Activated CD4-positive, alpha-beta T cell treated with anti-CD3 and anti-CD28 coated beads for 36 hours (primary cell): Measurements from ENCODE around the gene BRD1. TPM values are rescaled to one million over a fixed set of nuclear protein-coding genes. Genes with fewer than 3 reads are reported as not detected.

Source experiments
- ATAC-seq: fragments of 200-7000 bp; cut with Tn5 transposase; one replicate; pipeline ENCODE4 v1.10.0; 2021; ENCODE audit warnings: mild to moderate bottlenecking, moderate library complexity
- CTCF ChIA-PET: fragments of 350-600 bp; sonication (Branson Sonifier 250); formaldehyde crosslinking; loops from one replicate; lab custom pipeline; 2021; ENCODE audit warnings: antibody characterized with exemption; lab: Charles Lee
- POLR2A ChIA-PET: fragments of 350-600 bp; sonication (Branson Sonifier 250); formaldehyde crosslinking; loops from one replicate; lab custom pipeline; 2021; ENCODE audit warnings: antibody characterized with exemption, inconsistent platforms; lab: Charles Lee
- DNase-seq: peaks from one replicate; pipeline ENCODE4 v3.0.0-alpha.2; 2020
- H3K27ac Mint-ChIP-seq: one replicate; pipeline ENCODE4 v1.8.0; 2021; ENCODE audit warnings: mixed read lengths
- H3K27me3 Mint-ChIP-seq: one replicate; pipeline ENCODE4 v1.8.0; 2021; ENCODE audit warnings: mixed read lengths
- H3K36me3 Mint-ChIP-seq: one replicate; pipeline ENCODE4 v1.8.0; 2021; ENCODE audit warnings: low read depth, mixed read lengths
- H3K4me1 Mint-ChIP-seq: one replicate; pipeline ENCODE4 v1.8.0; 2021; ENCODE audit warnings: mixed read lengths
- H3K4me3 Mint-ChIP-seq: one replicate; pipeline ENCODE4 v1.8.0; 2021; ENCODE audit warnings: mild to moderate bottlenecking, moderate library complexity, mixed read lengths
- H3K9me3 Mint-ChIP-seq: one replicate; pipeline ENCODE4 v1.8.0; 2021; ENCODE audit warnings: low read depth, mixed read lengths
- intact Hi-C, 2 experiments: fragments of 100-400 bp; cut with DNase I in 1 of 2; cut with micrococcal nuclease in 1 of 2; formaldehyde crosslinking; loops; one replicate each; pipeline versions ENCODE4 v1.14.2 to v1.15.1; 2022 to 2024; cut with DNase I, micrococcal nuclease
- total RNA-seq, 2 experiments: library from RNA; stranded (reverse); gene quantifications; one replicate each; pipeline ENCODE4 v1.2.3, GENCODE V29; 2021

The BRD1 gene
- total RNA-seq, 2 experiments from 2014 or later = 22.1 to 23.6 TPM

GRCh38 chr22:49740242-49740641, 87.4 kb downstream of the BRD1 start:
- Mint-ChIP-seq H3K9me3 (peaks cover 18% of the 10 kb centered on the region), H3K36me3 (no peaks in the 10 kb centered on the region), H3K4me1 (no peaks in the 10 kb centered on the region), H3K27ac (no peak overlapping the region), H3K27me3 (peaks cover 19% of the 10 kb centered on the region), H3K4me3 (no peak overlapping the region)
- no peak for ATAC-seq
- no peak for DNase-seq
- ChIA-PET POLR2A (no interaction called here), CTCF (interaction anchor here (1.0 kb wide), 1 partner anchor 316 kb away, joined by 3 read pairs; no protein-coding TSS in a partner anchor)
- intact Hi-C loops = no loop called here

- Mint-ChIP-seq H3K4me3 (no peak overlapping the region), H3K27me3 (peaks cover 19% of the 10 kb centered on the region), H3K27ac (no peak overlapping the region), H3K36me3 (no peaks in the 10 kb centered on the region), H3K4me1 (peaks cover 3% of the 10 kb centered on the region), H3K9me3 (peaks cover 12% of the 10 kb centered on the region)
- no peak for DNase-seq
- ATAC-seq = no peak
- intact Hi-C loops = no loop called here
- POLR2A ChIA-PET = no interaction called here
- CTCF ChIA-PET = no interaction called here
Observed at GRCh38 chr22:49739138-49739537, 88.5 kb downstream of the BRD1 start.

- Mint-ChIP-seq H3K4me1 (peaks cover 9% of the 10 kb centered on the region), H3K9me3 (peaks cover 12% of the 10 kb centered on the region), H3K4me3 (no peak overlapping the region), H3K36me3 (no peaks in the 10 kb centered on the region), H3K27ac (no peak overlapping the region), H3K27me3 (peaks cover 19% of the 10 kb centered on the region)
- intact Hi-C loops = no loop called here
- ATAC-seq (no peak), DNase-seq (no peak)
- CTCF ChIA-PET = no interaction called here
- POLR2A ChIA-PET = no interaction called here
Observed at GRCh38 chr22:49738566-49738965, 89.1 kb downstream of the BRD1 start.

GRCh38 chr22:49738006-49738405, 89.7 kb downstream of the BRD1 start:
- ATAC-seq (no peak), DNase-seq (no peak)
- POLR2A ChIA-PET = no interaction called here
- Mint-ChIP-seq H3K9me3 (peaks cover 12% of the 10 kb centered on the region), H3K36me3 (no peaks in the 10 kb centered on the region), H3K27ac (no peak overlapping the region), H3K4me3 (no peak overlapping the region), H3K4me1 (peaks cover 15% of the 10 kb centered on the region), H3K27me3 (peaks cover 22% of the 10 kb centered on the region)
- intact Hi-C loops = no loop called here
- CTCF ChIA-PET = no interaction called here

- H3K4me1 Mint-ChIP-seq = peaks cover 16% of the 10 kb centered on the region
- intact Hi-C loops = no loop called here
Observed at GRCh38 chr22:49737101-49737551, 90.5 kb downstream of the BRD1 start.

GRCh38 chr22:49736538-49736937, 91.1 kb downstream of the BRD1 start:
- peaks cover 16% of the 10 kb centered on the region for H3K4me1 Mint-ChIP-seq
- CTCF ChIA-PET = interaction anchor here (0.6 kb wide), 1 partner anchor 100 kb away, joined by 3 read pairs; no protein-coding TSS in a partner anchor
- POLR2A ChIA-PET = interaction anchor here (0.6 kb wide), 1 partner anchor 140 kb away, joined by 3 read pairs; no protein-coding TSS in a partner anchor
- H3K27ac Mint-ChIP-seq = no peak overlapping the region
- H3K4me3 Mint-ChIP-seq = no peak overlapping the region
- DNase-seq (no peak), ATAC-seq (no peak)
- no peaks in the 10 kb centered on the region for H3K36me3 Mint-ChIP-seq
- peaks cover 9% of the 10 kb centered on the region for H3K9me3 Mint-ChIP-seq
- H3K27me3 Mint-ChIP-seq = peaks cover 28% of the 10 kb centered on the region
- intact Hi-C loops = no loop called here

More at GRCh38 chr22:49737101-49737551, 90.5 kb downstream of the BRD1 start:
- Mint-ChIP-seq H3K4me3 (no peak overlapping the region), H3K27ac (no peak overlapping the region), H3K27me3 (peaks cover 27% of the 10 kb centered on the region), H3K36me3 (no peaks in the 10 kb centered on the region), H3K9me3 (peaks cover 9% of the 10 kb centered on the region)
- CTCF ChIA-PET = no interaction called here
- DNase-seq = no peak
- POLR2A ChIA-PET = no interaction called here
- ATAC-seq = no peak

GRCh38 chr22:49735901-49736421, 91.7 kb downstream of the BRD1 start:
- peaks cover 16% of the 10 kb centered on the region for H3K4me1 Mint-ChIP-seq
- DNase-seq = no peak
- no peaks in the 10 kb centered on the region for H3K36me3 Mint-ChIP-seq
- no peak overlapping the region for H3K27ac Mint-ChIP-seq
- ATAC-seq = no peak
- ChIA-PET POLR2A (interaction anchor here (0.6 kb wide), 1 partner anchor 141 kb away, joined by 3 read pairs; no protein-coding TSS in a partner anchor), CTCF (interaction anchor here (0.6 kb wide), 1 partner anchor 100 kb away, joined by 3 read pairs; no protein-coding TSS in a partner anchor)
- H3K9me3 Mint-ChIP-seq = peaks cover 9% of the 10 kb centered on the region
- H3K27me3 Mint-ChIP-seq = peaks cover 29% of the 10 kb centered on the region
- no peak overlapping the region for H3K4me3 Mint-ChIP-seq
- intact Hi-C loops = no loop called here

- ChIA-PET CTCF (no interaction called here), POLR2A (no interaction called here)
- peak; percentile 45 for DNase-seq
- Mint-ChIP-seq H3K4me1 (peaks cover 16% of the 10 kb centered on the region), H3K9me3 (peaks cover 9% of the 10 kb centered on the region), H3K36me3 (no peaks in the 10 kb centered on the region), H3K27me3 (peaks cover 32% of the 10 kb centered on the region), H3K4me3 (no peak overlapping the region), H3K27ac (no peak overlapping the region)
- ATAC-seq = no peak
- intact Hi-C loops = no loop called here
Observed at GRCh38 chr22:49735411-49735900, 92.2 kb downstream of the BRD1 start.

- no peak for DNase-seq
Observed at GRCh38 chr22:49734882-49735281, 92.8 kb downstream of the BRD1 start.

GRCh38 chr22:49734390-49734789, 93.3 kb downstream of the BRD1 start:
- ATAC-seq (no peak), DNase-seq (no peak)
- ChIA-PET CTCF (no interaction called here), POLR2A (no interaction called here)
- Mint-ChIP-seq H3K9me3 (peaks cover 5% of the 10 kb centered on the region), H3K27me3 (peaks cover 30% of the 10 kb centered on the region), H3K4me3 (no peak overlapping the region), H3K36me3 (no peaks in the 10 kb centered on the region), H3K27ac (no peak overlapping the region), H3K4me1 (peaks cover 16% of the 10 kb centered on the region)
- intact Hi-C loops = no loop called here

More at GRCh38 chr22:49734882-49735281, 92.8 kb downstream of the BRD1 start:
- Mint-ChIP-seq H3K4me3 (no peak overlapping the region), H3K36me3 (no peaks in the 10 kb centered on the region), H3K9me3 (peaks cover 9% of the 10 kb centered on the region), H3K4me1 (peaks cover 16% of the 10 kb centered on the region), H3K27ac (no peak overlapping the region), H3K27me3 (peaks cover 34% of the 10 kb centered on the region)
- POLR2A ChIA-PET = no interaction called here
- no peak for ATAC-seq
- intact Hi-C loops = no loop called here
- CTCF ChIA-PET = no interaction called here

GRCh38 chr22:49733631-49734030, 94.0 kb downstream of the BRD1 start:
- ATAC-seq = no peak
- POLR2A ChIA-PET = no interaction called here
- Mint-ChIP-seq H3K36me3 (no peaks in the 10 kb centered on the region), H3K4me1 (peaks cover 16% of the 10 kb centered on the region), H3K4me3 (no peak overlapping the region), H3K9me3 (no peaks in the 10 kb centered on the region), H3K27ac (no peak overlapping the region), H3K27me3 (peaks cover 34% of the 10 kb centered on the region)
- intact Hi-C loops = no loop called here
- CTCF ChIA-PET = no interaction called here
- no peak for DNase-seq

GRCh38 chr22:49730656-49731055, 97.0 kb downstream of the BRD1 start:
- Mint-ChIP-seq H3K4me1 (peaks cover 18% of the 10 kb centered on the region), H3K27me3 (peaks cover 46% of the 10 kb centered on the region), H3K27ac (no peak overlapping the region), H3K36me3 (no peaks in the 10 kb centered on the region), H3K4me3 (no peak overlapping the region), H3K9me3 (no peaks in the 10 kb centered on the region)
- no peak for ATAC-seq
- intact Hi-C loops = no loop called here
- ChIA-PET POLR2A (no interaction called here), CTCF (no interaction called here)
- no peak for DNase-seq
